Testis (tissue), 2 donors: ENCODE data around the gene C1orf141.

Experiments
- POLR2A ChIP-seq: fragments of 450-650 bp; IDR thresholded peaks from one replicate; pipeline ENCODE4 v1.6.1; 2017; ENCODE audit warnings: antibody characterized with exemption, mild to moderate bottlenecking, moderate library complexity
- TF ChIP-seq, protein P1 (sequence below), 3 experiments: fragments of 450-650 bp in 2 of 3; fragments of 200-600 bp in 1 of 3; sonication (generic) in 1 of 3; IDR thresholded peaks; one replicate each; pipeline ENCODE4 v1.5.1; 2016 to 2019; ENCODE audit warnings: antibody characterized with exemption in 3 of 3, mild to moderate bottlenecking in 2 of 3, moderate library complexity in 1 of 3

- TF ChIP-seq POLR2A, result no peak
- TF ChIP-seq, protein P1, sequence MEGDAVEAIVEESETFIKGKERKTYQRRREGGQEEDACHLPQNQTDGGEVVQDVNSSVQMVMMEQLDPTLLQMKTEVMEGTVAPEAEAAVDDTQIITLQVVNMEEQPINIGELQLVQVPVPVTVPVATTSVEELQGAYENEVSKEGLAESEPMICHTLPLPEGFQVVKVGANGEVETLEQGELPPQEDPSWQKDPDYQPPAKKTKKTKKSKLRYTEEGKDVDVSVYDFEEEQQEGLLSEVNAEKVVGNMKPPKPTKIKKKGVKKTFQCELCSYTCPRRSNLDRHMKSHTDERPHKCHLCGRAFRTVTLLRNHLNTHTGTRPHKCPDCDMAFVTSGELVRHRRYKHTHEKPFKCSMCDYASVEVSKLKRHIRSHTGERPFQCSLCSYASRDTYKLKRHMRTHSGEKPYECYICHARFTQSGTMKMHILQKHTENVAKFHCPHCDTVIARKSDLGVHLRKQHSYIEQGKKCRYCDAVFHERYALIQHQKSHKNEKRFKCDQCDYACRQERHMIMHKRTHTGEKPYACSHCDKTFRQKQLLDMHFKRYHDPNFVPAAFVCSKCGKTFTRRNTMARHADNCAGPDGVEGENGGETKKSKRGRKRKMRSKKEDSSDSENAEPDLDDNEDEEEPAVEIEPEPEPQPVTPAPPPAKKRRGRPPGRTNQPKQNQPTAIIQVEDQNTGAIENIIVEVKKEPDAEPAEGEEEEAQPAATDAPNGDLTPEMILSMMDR (IDR thresholded peaks at IDR 0.05), result no peak
Observed at GRCh38 chr1:67100833-67101232, 33.9 kb downstream of the C1orf141 start.
